Sigmoid colon (tissue), 7 donors: ENCODE results near the gene TMEM43. TPM values are rescaled to one million over a fixed set of nuclear protein-coding genes. Genes with fewer than 3 reads are reported as not detected.

Source experiments
- DNase-seq: peaks from one replicate; pipeline ENCODE4 v3.0.0-alpha.2; 2019
- H3K27ac ChIP-seq, 4 donors: fragments of 200-600 bp; sonication (generic); one replicate each; pipeline ENCODE4 v1.5.1; 2016 to 2019; ENCODE audit warnings: mild to moderate bottlenecking in 1 of 4
- H3K27me3 ChIP-seq, 3 donors: fragments of 200-600 bp; sonication (generic); one replicate each; pipeline ENCODE4 v1.5.1; 2019; ENCODE audit warnings: mild to moderate bottlenecking in 1 of 3
- H3K36me3 ChIP-seq, 4 donors: fragments of 200-600 bp; sonication (generic); one replicate each; pipeline ENCODE4 v1.5.1; 2016 to 2019
- H3K4me1 ChIP-seq, 4 donors: fragments of 200-600 bp; sonication (generic); one replicate each; pipeline ENCODE4 v1.5.1; 2017 to 2019
- H3K4me3 ChIP-seq, 4 donors: fragments of 200-600 bp; sonication (generic); one replicate each; pipeline ENCODE4 v1.5.1; 2017 to 2019; ENCODE audit warnings: mild to moderate bottlenecking in 2 of 4, moderate library complexity in 1 of 4
- H3K9me3 ChIP-seq, 4 donors: fragments of 200-600 bp in 3 of 4; sonication (generic) in 3 of 4; one replicate each; pipeline versions ENCODE4 v1.5.1 to v1.6.1; 2013 to 2019
- EP300 ChIP-seq, 4 donors: sonication (generic); formaldehyde crosslinking; IDR thresholded peaks; one replicate each; pipeline ENCODE4 v1.6.1; 2017; ENCODE audit warnings: antibody characterized with exemption in 4 of 4
- POLR2A ChIP-seq, 2 donors: fragments of 450-650 bp; IDR thresholded peaks; one replicate each; pipeline ENCODE4 v1.6.1; 2016; ENCODE audit warnings: antibody characterized with exemption in 2 of 2, mild to moderate bottlenecking in 2 of 2, moderate library complexity in 2 of 2
- POLR2AphosphoS5 ChIP-seq, 4 donors: sonication (generic); formaldehyde crosslinking; IDR thresholded peaks; one replicate each; pipeline ENCODE4 v1.6.1; 2017; ENCODE audit warnings: antibody characterized with exemption in 4 of 4
- WGBS, 2 donors: extraction: QIAGEN DNeasy Blood & Tissue Kit; methylation state at CpG; one replicate each; pipeline ENCODE4 v1.1.7; 2013; 5-methylcytosine and 5-hydroxymethylcytosine counted together
- intact Hi-C: fragments of 100-400 bp; cut with DNase I; formaldehyde crosslinking; loops from one replicate; pipeline ENCODE4 v1.15.1; 2023
- polyA plus RNA-seq, 3 donors: library from polyadenylated mRNA; stranded (reverse); fragments of 200-250 nt; gene quantifications; one replicate each; pipeline ENCODE4 v1.2.3, GENCODE V29; 2013
- total RNA-seq, 4 donors: library from RNA; depleted of rRNA; stranded (reverse); fragments of >200 nt; gene quantifications; one replicate each; pipeline ENCODE4 v1.1.0, GENCODE V29; 2016
- TF ChIP-seq, protein P1 (sequence below), 4 experiments: fragments of 450-650 bp in 3 of 4; fragments of 200-600 bp in 1 of 4; IDR thresholded peaks; one replicate each; pipeline ENCODE4 v1.5.1; 2016 to 2019; ENCODE audit warnings: antibody characterized with exemption in 4 of 4, mild to moderate bottlenecking in 3 of 4, moderate library complexity in 2 of 4
- donor health status: healthy with polysubstance abuse.
- donor health status: Bipolar disorder and iron deficiency.
- donor health status: healthy.

Gene TMEM43
- total and polyA plus RNA-seq, 7 donors = 6.0 to 88.3 (median 68.0) TPM

DNA sequence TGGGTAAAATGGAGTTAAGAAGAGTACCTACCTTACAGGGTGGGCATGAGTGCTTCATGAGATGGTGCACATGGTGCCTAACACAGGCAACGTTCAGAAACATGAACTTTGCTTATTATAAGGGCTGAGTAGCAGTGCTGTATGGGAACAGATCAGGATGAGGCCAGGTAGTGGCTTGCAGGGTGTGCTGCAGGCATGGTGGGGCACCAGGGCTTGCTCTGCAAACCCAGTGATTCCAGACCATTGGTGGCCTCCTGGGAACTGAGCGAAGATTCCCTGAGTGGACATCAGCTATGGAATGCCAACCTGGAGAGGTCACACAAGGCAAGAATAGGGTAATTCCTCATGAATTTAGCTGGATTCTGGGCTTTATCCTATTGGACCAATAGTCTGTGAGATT, 15.8 kb downstream of the TMEM43 start:
- peak overlapping the region in 2 of 4 donors; percentile 10 to 81 for H3K27ac ChIP-seq
- TF ChIP-seq POLR2AphosphoS5 (IDR thresholded peaks at IDR 0.05) (peak in 1 of 4 donors; percentile 8), POLR2A (IDR thresholded peaks at IDR 0.05) (no peak), EP300 (IDR thresholded peaks at IDR 0.05) (no peak)
- TF ChIP-seq, protein P1, sequence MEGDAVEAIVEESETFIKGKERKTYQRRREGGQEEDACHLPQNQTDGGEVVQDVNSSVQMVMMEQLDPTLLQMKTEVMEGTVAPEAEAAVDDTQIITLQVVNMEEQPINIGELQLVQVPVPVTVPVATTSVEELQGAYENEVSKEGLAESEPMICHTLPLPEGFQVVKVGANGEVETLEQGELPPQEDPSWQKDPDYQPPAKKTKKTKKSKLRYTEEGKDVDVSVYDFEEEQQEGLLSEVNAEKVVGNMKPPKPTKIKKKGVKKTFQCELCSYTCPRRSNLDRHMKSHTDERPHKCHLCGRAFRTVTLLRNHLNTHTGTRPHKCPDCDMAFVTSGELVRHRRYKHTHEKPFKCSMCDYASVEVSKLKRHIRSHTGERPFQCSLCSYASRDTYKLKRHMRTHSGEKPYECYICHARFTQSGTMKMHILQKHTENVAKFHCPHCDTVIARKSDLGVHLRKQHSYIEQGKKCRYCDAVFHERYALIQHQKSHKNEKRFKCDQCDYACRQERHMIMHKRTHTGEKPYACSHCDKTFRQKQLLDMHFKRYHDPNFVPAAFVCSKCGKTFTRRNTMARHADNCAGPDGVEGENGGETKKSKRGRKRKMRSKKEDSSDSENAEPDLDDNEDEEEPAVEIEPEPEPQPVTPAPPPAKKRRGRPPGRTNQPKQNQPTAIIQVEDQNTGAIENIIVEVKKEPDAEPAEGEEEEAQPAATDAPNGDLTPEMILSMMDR (IDR thresholded peaks at IDR 0.05) = no peak
- intact Hi-C loops = loop anchor here (10.0 kb wide), 1 partner anchor 1476 kb away; the partner anchor contains the start of gene RAF1
- 84 to 88% methylated on average over 2 of the region's 2 CpGs for WGBS, 2 donors
- no peak for DNase-seq
- peaks cover 10 to 72% (median 25%) of the 10 kb centered on the region in 4 donors for H3K36me3 ChIP-seq
- H3K4me1 ChIP-seq = peaks cover 0 to 48% (median 35%) of the 10 kb centered on the region in 4 donors
- H3K27me3 ChIP-seq = no peaks in the 10 kb centered on the region
- H3K4me3 ChIP-seq = no peak overlapping the region
- no peaks in the 10 kb centered on the region for H3K9me3 ChIP-seq

DNA sequence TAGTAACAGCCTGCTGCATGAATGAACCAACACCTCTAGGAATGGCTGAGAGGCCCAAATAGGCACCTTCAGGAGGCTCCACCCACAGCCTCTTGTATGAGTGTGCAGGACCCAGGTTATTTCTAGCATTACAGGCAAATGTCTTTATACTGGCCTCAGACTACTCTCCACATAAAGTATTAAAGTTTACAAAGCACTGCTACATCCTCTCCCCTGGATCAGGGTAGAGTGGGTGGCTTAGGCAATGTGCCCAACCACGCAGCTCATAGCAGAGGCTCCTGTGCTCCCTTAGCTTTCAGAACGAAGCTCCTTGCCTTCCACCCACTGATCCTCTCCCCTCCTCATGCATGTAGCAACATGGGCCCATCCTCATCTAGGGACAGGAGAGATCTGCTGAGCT, 16.3 kb downstream of the TMEM43 start:
- intact Hi-C loops = loop anchor here (10.0 kb wide), 1 partner anchor 1476 kb away; the partner anchor contains the start of gene RAF1
- no peak for DNase-seq
- Histone ChIP-seq H3K36me3 (peaks cover 10 to 72% (median 22%) of the 10 kb centered on the region in 4 donors), H3K4me1 (peaks cover 0 to 53% (median 39%) of the 10 kb centered on the region in 4 donors), H3K4me3 (no peak overlapping the region), H3K27me3 (no peaks in the 10 kb centered on the region), H3K9me3 (no peaks in the 10 kb centered on the region), H3K27ac (peak overlapping the region in 2 of 4 donors; percentile 81 to 87)
- WGBS, 2 donors = 76 to 81% methylated on average over 2 of the region's 2 CpGs
- TF ChIP-seq POLR2A (IDR thresholded peaks at IDR 0.05) = no peak
- TF ChIP-seq POLR2AphosphoS5 (IDR thresholded peaks at IDR 0.05) = no peak
- no peak for TF ChIP-seq EP300 (IDR thresholded peaks at IDR 0.05)
- TF ChIP-seq, protein P1 (IDR thresholded peaks at IDR 0.05) = no peak

DNA sequence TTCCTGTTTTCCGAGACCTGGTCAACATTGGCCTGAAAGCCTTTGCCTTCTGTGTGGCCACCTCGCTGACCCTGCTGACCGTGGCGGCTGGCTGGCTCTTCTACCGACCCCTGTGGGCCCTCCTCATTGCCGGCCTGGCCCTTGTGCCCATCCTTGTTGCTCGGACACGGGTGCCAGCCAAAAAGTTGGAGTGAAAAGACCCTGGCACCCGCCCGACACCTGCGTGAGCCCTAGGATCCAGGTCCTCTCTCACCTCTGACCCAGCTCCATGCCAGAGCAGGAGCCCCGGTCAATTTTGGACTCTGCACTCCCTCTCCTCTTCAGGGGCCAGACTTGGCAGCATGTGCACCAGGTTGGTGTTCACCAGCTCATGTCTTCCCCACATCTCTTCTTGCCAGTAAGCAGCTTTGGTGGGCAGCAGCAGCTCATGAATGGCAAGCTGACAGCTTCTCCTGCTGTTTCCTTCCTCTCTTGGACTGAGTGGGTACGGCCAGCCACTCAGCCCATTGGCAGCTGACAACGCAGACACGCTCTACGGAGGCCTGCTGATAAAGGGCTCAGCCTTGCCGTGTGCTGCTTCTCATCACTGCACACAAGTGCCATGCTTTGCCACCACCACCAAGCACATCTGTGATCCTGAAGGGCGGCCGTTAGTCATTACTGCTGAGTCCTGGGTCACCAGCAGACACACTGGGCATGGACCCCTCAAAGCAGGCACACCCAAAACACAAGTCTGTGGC, 16.9 kb downstream of the TMEM43 start:
- Histone ChIP-seq H3K27ac (peak overlapping the region; percentile 12 to 92 (median 84)), H3K4me3 (no peak overlapping the region), H3K9me3 (no peaks in the 10 kb centered on the region), H3K4me1 (peaks cover 0 to 59% (median 44%) of the 10 kb centered on the region in 4 donors), H3K36me3 (peaks cover 6 to 72% (median 19%) of the 10 kb centered on the region in 4 donors), H3K27me3 (no peaks in the 10 kb centered on the region)
- intact Hi-C loops = loop anchor here (10.0 kb wide), 1 partner anchor 1477 kb away; the partner anchor contains the start of gene RAF1
- TF ChIP-seq EP300 (IDR thresholded peaks at IDR 0.05) = no peak
- TF ChIP-seq POLR2AphosphoS5 (IDR thresholded peaks at IDR 0.05) = peak in 1 of 4 donors; percentile 6
- no peak for TF ChIP-seq POLR2A (IDR thresholded peaks at IDR 0.05)
- TF ChIP-seq, protein P1 (IDR thresholded peaks at IDR 0.05) = no peak
- DNase-seq = no peak
- WGBS, 2 donors = 90 to 93% methylated on average over 19 of the region's 19 CpGs

DNA sequence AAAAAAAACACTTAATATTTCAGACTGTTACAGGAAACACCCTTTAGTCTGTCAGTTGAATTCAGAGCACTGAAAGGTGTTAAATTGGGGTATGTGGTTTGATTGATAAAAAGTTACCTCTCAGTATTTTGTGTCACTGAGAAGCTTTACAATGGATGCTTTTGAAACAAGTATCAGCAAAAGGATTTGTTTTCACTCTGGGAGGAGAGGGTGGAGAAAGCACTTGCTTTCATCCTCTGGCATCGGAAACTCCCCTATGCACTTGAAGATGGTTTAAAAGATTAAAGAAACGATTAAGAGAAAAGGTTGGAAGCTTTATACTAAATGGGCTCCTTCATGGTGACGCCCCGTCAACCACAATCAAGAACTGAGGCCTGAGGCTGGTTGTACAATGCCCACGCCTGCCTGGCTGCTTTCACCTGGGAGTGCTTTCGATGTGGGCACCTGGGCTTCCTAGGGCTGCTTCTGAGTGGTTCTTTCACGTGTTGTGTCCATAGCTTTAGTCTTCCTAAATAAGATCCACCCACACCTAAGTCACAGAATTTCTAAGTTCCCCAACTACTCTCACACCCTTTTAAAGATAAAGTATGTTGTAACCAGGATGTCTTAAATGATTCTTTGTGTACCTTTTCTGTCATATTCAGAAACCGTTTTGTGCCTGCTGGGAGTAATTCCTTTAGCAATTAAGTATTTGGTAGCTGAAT, 17.9 kb downstream of the TMEM43 start:
- H3K4me1 ChIP-seq = peaks cover 0 to 54% (median 46%) of the 10 kb centered on the region in 4 donors
- TF ChIP-seq POLR2AphosphoS5 (IDR thresholded peaks at IDR 0.05) (no peak), EP300 (IDR thresholded peaks at IDR 0.05) (no peak), POLR2A (IDR thresholded peaks at IDR 0.05) (no peak)
- TF ChIP-seq, protein P1 (IDR thresholded peaks at IDR 0.05) = no peak
- intact Hi-C loops = loop anchor here (10.0 kb wide), 1 partner anchor 1478 kb away; the partner anchor contains the start of gene RAF1
- H3K4me3 ChIP-seq = no peak overlapping the region
- DNase-seq = no peak
- H3K27me3 ChIP-seq = no peaks in the 10 kb centered on the region
- H3K36me3 ChIP-seq = peaks cover 12 to 72% (median 20%) of the 10 kb centered on the region in 4 donors
- H3K9me3 ChIP-seq = no peaks in the 10 kb centered on the region
- WGBS, 2 donors = 71 to 82% methylated on average over 8 of the region's 8 CpGs
- H3K27ac ChIP-seq = peak overlapping the region; percentile 81 to 92 (median 84)
